ENCODE results near the gene PITPNC1.

- no peak for TF ChIP-seq CTCF (IDR thresholded peaks at IDR 0.05)
- TF ChIP-seq POLR2AphosphoS5 (IDR thresholded peaks at IDR 0.05), result no peak
- no peak for TF ChIP-seq EP300 (IDR thresholded peaks at IDR 0.05)
These were observed 211.2 kb downstream of the PITPNC1 start for GRCh38 chr17:67588326-67588725.
